GM23338 (cell line): ENCODE data around the gene CLIC3. TPM values are rescaled to one million over a fixed set of nuclear protein-coding genes. Genes with fewer than 3 reads are reported as not detected.

ENCODE experiments used
- ATAC-seq: fragments of 200-7000 bp; cut with Tn5 transposase; 3 replicates; pipeline ENCODE4 v1.9.1; 2020
- DNase-seq: peaks from one replicate; pipeline ENCODE4 v3.0.0-alpha.2; 2015; ENCODE audit warnings: low spot score
- H2AFZ ChIP-seq: fragments of 200-600 bp; sonication (generic); 2 replicates; pipeline ENCODE4 v1.8.0; 2016; ENCODE audit warnings: antibody characterized with exemption, mild to moderate bottlenecking, moderate library complexity
- H3F3A ChIP-seq: fragments of 200-600 bp; sonication (generic); replicated peaks from 2 replicates; pipeline ENCODE4 v1.8.0; 2017; ENCODE audit warnings: antibody characterized with exemption, mixed run types, low read depth
- H3K27ac ChIP-seq: fragments of 200-600 bp; sonication (generic); 2 replicates; pipeline ENCODE4 v1.6.1; 2016; ENCODE audit warnings: low read depth
- H3K27me3 ChIP-seq: fragments of 200-600 bp; sonication (generic); 2 replicates; pipeline ENCODE4 v1.8.0; 2016; ENCODE audit warnings: mild to moderate bottlenecking, mixed run types, moderate library complexity; ENCODE audit not compliant: insufficient read depth
- H3K36me3 ChIP-seq: fragments of 200-600 bp; sonication (generic); 2 replicates; pipeline ENCODE4 v1.8.0; 2016; ENCODE audit warnings: mild to moderate bottlenecking; ENCODE audit not compliant: insufficient read depth
- H3K4me1 ChIP-seq: fragments of 200-600 bp; sonication (generic); 2 replicates; pipeline ENCODE4 v1.8.0; 2016; ENCODE audit warnings: mild to moderate bottlenecking, moderate library complexity; ENCODE audit not compliant: insufficient read depth
- H3K4me2 ChIP-seq: fragments of 200-600 bp; sonication (generic); 2 replicates; pipeline ENCODE4 v1.7.1; 2017; ENCODE audit warnings: mixed run types
- H3K4me3 ChIP-seq: fragments of 200-600 bp; sonication (generic); 2 replicates; pipeline ENCODE4 v1.6.1; 2016; ENCODE audit warnings: mixed run types
- H3K79me2 ChIP-seq: fragments of 200-600 bp; sonication (generic); replicated peaks from 2 replicates; pipeline ENCODE4 v1.8.0; 2017; ENCODE audit warnings: mild to moderate bottlenecking; ENCODE audit not compliant: insufficient read depth
- H3K9me2 ChIP-seq: fragments of 200-600 bp; sonication (generic); 2 replicates; pipeline ENCODE4 v1.8.0; 2017; ENCODE audit not compliant: insufficient read depth
- H4K20me1 ChIP-seq: fragments of 200-600 bp; sonication (generic); replicated peaks from 2 replicates; pipeline ENCODE4 v1.8.0; 2017; ENCODE audit warnings: mild to moderate bottlenecking; ENCODE audit not compliant: insufficient read depth
- H3K27ac Mint-ChIP-seq: 2 replicates; pipeline ENCODE4 v1.8.0; 2020; ENCODE audit warnings: inconsistent platforms, mild to moderate bottlenecking, moderate library complexity, mixed read lengths
- H3K27me3 Mint-ChIP-seq: 3 replicates; pipeline ENCODE4 v1.8.0; 2022; ENCODE audit warnings: low read depth, mild to moderate bottlenecking, moderate library complexity, mixed read lengths, inconsistent platforms; ENCODE audit not compliant: insufficient read depth, poor library complexity
- H3K36me3 Mint-ChIP-seq: 3 replicates; pipeline ENCODE4 v1.8.0; 2021; ENCODE audit warnings: low read depth, mild to moderate bottlenecking, inconsistent platforms, moderate library complexity, mixed read lengths
- H3K4me1 Mint-ChIP-seq: 3 replicates; pipeline ENCODE4 v1.8.0; 2020; ENCODE audit warnings: mild to moderate bottlenecking, inconsistent platforms, mixed read lengths
- H3K4me3 Mint-ChIP-seq: 3 replicates; pipeline ENCODE4 v1.8.0; 2021; ENCODE audit warnings: moderate library complexity, mild to moderate bottlenecking, inconsistent platforms, mixed read lengths
- H3K9me3 Mint-ChIP-seq: 3 replicates; pipeline ENCODE4 v1.8.0; 2020; ENCODE audit warnings: moderate library complexity, mild to moderate bottlenecking, inconsistent platforms, mixed read lengths
- CREB1 ChIP-seq: fragments of 250-450 bp; sonication (Bioruptor Pico); IDR thresholded peaks from 2 replicates; pipeline ENCODE4 v1.5.0; 2020; ENCODE audit warnings: low read depth, mild to moderate bottlenecking, moderate library complexity
- EZH2 ChIP-seq: fragments of 200-600 bp; sonication (generic); IDR thresholded peaks from one replicate; pipeline ENCODE4 v1.8.0; 2017; ENCODE audit warnings: antibody characterized with exemption, mild to moderate bottlenecking, low read depth; ENCODE audit not compliant: unreplicated experiment
- EZH2phosphoT487 ChIP-seq: fragments of 200-600 bp; sonication (generic); IDR thresholded peaks from one replicate; pipeline ENCODE4 v1.8.1; 2018; ENCODE audit warnings: antibody characterized with exemption; ENCODE audit not compliant: unreplicated experiment
- JUNB ChIP-seq: IDR thresholded peaks from one replicate; pipeline ENCODE4 v1.6.1; 2016; ENCODE audit warnings: antibody characterized with exemption; ENCODE audit not compliant: unreplicated experiment
- NANOG ChIP-seq: IDR thresholded peaks from 2 replicates; pipeline ENCODE4 v1.6.1; 2016; ENCODE audit warnings: antibody characterized with exemption, borderline replicate concordance
- POLR2AphosphoS5 ChIP-seq: IDR thresholded peaks from 2 replicates; pipeline ENCODE4 v1.6.1; 2016; ENCODE audit warnings: antibody characterized with exemption, low read depth
- STAT1 ChIP-seq: IDR thresholded peaks from one replicate; pipeline ENCODE4 v1.6.1; 2016; ENCODE audit warnings: antibody characterized with exemption; ENCODE audit not compliant: unreplicated experiment
- ZNF114 ChIP-seq: fragments of 250-450 bp; sonication (Bioruptor Pico); IDR thresholded peaks from 2 replicates; pipeline ENCODE4 v1.5.0; 2020; ENCODE audit warnings: mild to moderate bottlenecking, moderate library complexity
- ZNF331 ChIP-seq: fragments of 250-450 bp; sonication (Bioruptor Pico); IDR thresholded peaks from 2 replicates; pipeline ENCODE4 v1.5.0; 2020; ENCODE audit warnings: low read depth, mild to moderate bottlenecking, moderate library complexity
- polyA plus RNA-seq: library from polyadenylated mRNA; unstranded; fragments of >200 nt; fragmentation: Nextera tagmentation; extraction: Ambion mirVana; gene quantifications from 2 replicates; pipeline ENCODE4 v1.2.1, GENCODE V29; 2016
- total RNA-seq: library from RNA; depleted of rRNA; stranded (reverse); fragments of >200 nt; shearing (Covaris generic); gene quantifications from 2 replicates; pipeline ENCODE4 v1.2.3, GENCODE V29; 2014
- TF ChIP-seq, protein P1 (sequence below): fragments of 250-450 bp; sonication (Bioruptor Pico); IDR thresholded peaks from 2 replicates; pipeline ENCODE4 v1.5.0; 2020; ENCODE audit warnings: mild to moderate bottlenecking, moderate library complexity
- TF ChIP-seq, protein P2 (sequence below): IDR thresholded peaks from 2 replicates; pipeline ENCODE4 v1.6.1; 2016; ENCODE audit warnings: antibody characterized with exemption
- TF ChIP-seq, protein P3 (sequence below): IDR thresholded peaks from one replicate; pipeline ENCODE4 v1.6.1; 2018; ENCODE audit warnings: antibody characterized with exemption; ENCODE audit not compliant: unreplicated experiment
- TF ChIP-seq, protein P4 (sequence below), 2 experiments: fragments of 200-600 bp in 1 of 2; sonication (generic) in 1 of 2; conservative IDR thresholded peaks; 2 replicates each; pipeline versions ENCODE4 v1.5.1 to v1.6.1; 2016 to 2017; ENCODE audit warnings: antibody characterized with exemption in 2 of 2, low read depth in 2 of 2, mild to moderate bottlenecking in 2 of 2, moderate library complexity in 1 of 2

Gene CLIC3
- total and polyA plus RNA-seq, 2 experiments from 2014 or later, result 0.53 to 0.56 TPM

DNA sequence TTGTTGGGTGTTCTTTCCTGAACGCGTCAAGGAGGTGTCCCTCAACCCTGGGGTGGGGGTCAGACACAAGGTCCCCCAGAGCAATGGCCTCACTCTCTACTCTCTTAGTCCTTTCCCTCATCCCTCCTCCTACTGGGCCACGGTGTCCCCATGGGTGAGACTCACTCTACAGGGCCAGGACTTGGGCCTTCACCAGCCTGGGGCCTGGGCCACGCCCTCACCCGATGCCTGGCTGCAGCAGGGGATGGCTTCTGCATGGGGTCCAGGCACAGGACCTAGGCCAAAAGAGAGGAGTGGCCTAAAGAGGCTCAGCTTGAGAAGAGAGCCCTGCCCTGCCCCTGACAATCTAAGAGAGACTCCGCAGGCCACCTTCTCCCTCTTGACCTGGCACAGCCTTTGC lies 38.5 kb downstream of the CLIC3 start (continued):
- TF ChIP-seq NANOG, result no peak

DNA sequence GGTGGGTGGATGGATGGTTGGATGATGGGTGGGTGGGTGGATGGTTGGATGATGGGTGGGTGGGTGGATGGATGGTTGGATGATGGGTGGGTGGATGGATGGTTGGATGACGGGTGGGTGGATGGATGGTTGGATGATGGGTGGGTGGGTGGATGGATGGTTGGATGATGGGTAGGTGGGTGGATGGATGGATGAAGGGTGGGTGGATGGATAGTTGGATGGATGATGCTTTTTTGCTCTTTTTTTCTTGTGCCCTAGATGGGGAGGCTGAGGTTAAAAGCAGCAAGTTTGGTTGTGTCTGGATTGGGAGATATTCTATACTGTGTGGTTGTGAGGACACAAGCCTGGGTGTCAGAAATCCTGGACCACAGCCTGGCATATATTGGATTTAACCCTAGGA lies 38.9 kb downstream of the CLIC3 start:
- no peak overlapping the region for H2AFZ ChIP-seq
- Mint-ChIP-seq H3K4me1 (no peaks in the 10 kb centered on the region; the same call in 2 of the 3 replicates), H3K36me3 (no peaks in the 10 kb centered on the region; the same call in 2 of the 3 replicates), H3K9me3 (peaks cover 4% of the 10 kb centered on the region; the same call in 2 of the 3 replicates), H3K4me3 (no peak overlapping the region), H3K27me3 (peaks cover 6% of the 10 kb centered on the region), H3K27ac (no peak overlapping the region)
- no peaks in the 10 kb centered on the region for H3K4me1 ChIP-seq
- H3K36me3 ChIP-seq, result no peaks in the 10 kb centered on the region
- no peak for TF ChIP-seq STAT1
- TF ChIP-seq, protein P1, sequence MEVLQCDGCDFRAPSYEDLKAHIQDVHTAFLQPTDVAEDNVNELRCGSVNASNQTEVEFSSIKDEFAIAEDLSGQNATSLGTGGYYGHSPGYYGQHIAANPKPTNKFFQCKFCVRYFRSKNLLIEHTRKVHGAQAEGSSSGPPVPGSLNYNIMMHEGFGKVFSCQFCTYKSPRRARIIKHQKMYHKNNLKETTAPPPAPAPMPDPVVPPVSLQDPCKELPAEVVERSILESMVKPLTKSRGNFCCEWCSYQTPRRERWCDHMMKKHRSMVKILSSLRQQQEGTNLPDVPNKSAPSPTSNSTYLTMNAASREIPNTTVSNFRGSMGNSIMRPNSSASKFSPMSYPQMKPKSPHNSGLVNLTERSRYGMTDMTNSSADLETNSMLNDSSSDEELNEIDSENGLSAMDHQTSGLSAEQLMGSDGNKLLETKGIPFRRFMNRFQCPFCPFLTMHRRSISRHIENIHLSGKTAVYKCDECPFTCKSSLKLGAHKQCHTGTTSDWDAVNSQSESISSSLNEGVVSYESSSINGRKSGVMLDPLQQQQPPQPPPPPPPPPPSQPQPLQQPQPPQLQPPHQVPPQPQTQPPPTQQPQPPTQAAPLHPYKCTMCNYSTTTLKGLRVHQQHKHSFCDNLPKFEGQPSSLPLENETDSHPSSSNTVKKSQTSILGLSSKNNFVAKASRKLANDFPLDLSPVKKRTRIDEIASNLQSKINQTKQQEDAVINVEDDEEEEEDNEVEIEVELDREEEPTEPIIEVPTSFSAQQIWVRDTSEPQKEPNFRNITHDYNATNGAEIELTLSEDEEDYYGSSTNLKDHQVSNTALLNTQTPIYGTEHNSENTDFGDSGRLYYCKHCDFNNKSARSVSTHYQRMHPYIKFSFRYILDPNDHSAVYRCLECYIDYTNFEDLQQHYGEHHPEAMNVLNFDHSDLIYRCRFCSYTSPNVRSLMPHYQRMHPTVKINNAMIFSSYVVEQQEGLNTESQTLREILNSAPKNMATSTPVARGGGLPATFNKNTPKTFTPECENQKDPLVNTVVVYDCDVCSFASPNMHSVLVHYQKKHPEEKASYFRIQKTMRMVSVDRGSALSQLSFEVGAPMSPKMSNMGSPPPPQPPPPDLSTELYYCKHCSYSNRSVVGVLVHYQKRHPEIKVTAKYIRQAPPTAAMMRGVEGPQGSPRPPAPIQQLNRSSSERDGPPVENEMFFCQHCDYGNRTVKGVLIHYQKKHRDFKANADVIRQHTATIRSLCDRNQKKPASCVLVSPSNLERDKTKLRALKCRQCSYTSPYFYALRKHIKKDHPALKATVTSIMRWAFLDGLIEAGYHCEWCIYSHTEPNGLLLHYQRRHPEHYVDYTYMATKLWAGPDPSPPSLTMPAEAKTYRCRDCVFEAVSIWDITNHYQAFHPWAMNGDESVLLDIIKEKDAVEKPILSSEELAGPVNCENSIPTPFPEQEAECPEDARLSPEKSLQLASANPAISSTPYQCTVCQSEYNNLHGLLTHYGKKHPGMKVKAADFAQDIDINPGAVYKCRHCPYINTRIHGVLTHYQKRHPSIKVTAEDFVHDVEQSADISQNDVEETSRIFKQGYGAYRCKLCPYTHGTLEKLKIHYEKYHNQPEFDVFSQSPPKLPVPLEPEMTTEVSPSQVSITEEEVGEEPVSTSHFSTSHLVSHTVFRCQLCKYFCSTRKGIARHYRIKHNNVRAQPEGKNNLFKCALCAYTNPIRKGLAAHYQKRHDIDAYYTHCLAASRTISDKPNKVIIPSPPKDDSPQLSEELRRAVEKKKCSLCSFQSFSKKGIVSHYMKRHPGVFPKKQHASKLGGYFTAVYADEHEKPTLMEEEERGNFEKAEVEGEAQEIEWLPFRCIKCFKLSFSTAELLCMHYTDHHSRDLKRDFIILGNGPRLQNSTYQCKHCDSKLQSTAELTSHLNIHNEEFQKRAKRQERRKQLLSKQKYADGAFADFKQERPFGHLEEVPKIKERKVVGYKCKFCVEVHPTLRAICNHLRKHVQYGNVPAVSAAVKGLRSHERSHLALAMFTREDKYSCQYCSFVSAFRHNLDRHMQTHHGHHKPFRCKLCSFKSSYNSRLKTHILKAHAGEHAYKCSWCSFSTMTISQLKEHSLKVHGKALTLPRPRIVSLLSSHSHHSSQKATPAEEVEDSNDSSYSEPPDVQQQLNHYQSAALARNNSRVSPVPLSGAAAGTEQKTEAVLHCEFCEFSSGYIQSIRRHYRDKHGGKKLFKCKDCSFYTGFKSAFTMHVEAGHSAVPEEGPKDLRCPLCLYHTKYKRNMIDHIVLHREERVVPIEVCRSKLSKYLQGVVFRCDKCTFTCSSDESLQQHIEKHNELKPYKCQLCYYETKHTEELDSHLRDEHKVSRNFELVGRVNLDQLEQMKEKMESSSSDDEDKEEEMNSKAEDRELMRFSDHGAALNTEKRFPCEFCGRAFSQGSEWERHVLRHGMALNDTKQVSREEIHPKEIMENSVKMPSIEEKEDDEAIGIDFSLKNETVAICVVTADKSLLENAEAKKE (CRISPR knock-in tag), result no peak
- no peak for TF ChIP-seq EZH2phosphoT487
- no peak for TF ChIP-seq POLR2AphosphoS5
- TF ChIP-seq ZNF331 (CRISPR knock-in tag), result no peak
- no peak for TF ChIP-seq CREB1 (CRISPR knock-in tag)
- TF ChIP-seq, protein P2, sequence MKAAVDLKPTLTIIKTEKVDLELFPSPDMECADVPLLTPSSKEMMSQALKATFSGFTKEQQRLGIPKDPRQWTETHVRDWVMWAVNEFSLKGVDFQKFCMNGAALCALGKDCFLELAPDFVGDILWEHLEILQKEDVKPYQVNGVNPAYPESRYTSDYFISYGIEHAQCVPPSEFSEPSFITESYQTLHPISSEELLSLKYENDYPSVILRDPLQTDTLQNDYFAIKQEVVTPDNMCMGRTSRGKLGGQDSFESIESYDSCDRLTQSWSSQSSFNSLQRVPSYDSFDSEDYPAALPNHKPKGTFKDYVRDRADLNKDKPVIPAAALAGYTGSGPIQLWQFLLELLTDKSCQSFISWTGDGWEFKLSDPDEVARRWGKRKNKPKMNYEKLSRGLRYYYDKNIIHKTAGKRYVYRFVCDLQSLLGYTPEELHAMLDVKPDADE, result no peak
- no peak for TF ChIP-seq NANOG
- no peak for TF ChIP-seq EZH2
- TF ChIP-seq, protein P3, sequence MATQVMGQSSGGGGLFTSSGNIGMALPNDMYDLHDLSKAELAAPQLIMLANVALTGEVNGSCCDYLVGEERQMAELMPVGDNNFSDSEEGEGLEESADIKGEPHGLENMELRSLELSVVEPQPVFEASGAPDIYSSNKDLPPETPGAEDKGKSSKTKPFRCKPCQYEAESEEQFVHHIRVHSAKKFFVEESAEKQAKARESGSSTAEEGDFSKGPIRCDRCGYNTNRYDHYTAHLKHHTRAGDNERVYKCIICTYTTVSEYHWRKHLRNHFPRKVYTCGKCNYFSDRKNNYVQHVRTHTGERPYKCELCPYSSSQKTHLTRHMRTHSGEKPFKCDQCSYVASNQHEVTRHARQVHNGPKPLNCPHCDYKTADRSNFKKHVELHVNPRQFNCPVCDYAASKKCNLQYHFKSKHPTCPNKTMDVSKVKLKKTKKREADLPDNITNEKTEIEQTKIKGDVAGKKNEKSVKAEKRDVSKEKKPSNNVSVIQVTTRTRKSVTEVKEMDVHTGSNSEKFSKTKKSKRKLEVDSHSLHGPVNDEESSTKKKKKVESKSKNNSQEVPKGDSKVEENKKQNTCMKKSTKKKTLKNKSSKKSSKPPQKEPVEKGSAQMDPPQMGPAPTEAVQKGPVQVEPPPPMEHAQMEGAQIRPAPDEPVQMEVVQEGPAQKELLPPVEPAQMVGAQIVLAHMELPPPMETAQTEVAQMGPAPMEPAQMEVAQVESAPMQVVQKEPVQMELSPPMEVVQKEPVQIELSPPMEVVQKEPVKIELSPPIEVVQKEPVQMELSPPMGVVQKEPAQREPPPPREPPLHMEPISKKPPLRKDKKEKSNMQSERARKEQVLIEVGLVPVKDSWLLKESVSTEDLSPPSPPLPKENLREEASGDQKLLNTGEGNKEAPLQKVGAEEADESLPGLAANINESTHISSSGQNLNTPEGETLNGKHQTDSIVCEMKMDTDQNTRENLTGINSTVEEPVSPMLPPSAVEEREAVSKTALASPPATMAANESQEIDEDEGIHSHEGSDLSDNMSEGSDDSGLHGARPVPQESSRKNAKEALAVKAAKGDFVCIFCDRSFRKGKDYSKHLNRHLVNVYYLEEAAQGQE, result no peak
- TF ChIP-seq ZNF114, result no peak
- no peak for TF ChIP-seq JUNB
- TF ChIP-seq, protein P4, sequence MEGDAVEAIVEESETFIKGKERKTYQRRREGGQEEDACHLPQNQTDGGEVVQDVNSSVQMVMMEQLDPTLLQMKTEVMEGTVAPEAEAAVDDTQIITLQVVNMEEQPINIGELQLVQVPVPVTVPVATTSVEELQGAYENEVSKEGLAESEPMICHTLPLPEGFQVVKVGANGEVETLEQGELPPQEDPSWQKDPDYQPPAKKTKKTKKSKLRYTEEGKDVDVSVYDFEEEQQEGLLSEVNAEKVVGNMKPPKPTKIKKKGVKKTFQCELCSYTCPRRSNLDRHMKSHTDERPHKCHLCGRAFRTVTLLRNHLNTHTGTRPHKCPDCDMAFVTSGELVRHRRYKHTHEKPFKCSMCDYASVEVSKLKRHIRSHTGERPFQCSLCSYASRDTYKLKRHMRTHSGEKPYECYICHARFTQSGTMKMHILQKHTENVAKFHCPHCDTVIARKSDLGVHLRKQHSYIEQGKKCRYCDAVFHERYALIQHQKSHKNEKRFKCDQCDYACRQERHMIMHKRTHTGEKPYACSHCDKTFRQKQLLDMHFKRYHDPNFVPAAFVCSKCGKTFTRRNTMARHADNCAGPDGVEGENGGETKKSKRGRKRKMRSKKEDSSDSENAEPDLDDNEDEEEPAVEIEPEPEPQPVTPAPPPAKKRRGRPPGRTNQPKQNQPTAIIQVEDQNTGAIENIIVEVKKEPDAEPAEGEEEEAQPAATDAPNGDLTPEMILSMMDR (conservative IDR thresholded peaks at IDR 0.05; ENCODE audit: low read depth in 2 of 2), result no peak
- DNase-seq (no peak), ATAC-seq (no peak)
- H3K4me3 ChIP-seq, result no peak overlapping the region
- no peaks in the 10 kb centered on the region for H3F3A ChIP-seq
- H3K27ac ChIP-seq, result no peak overlapping the region
- H3K79me2 ChIP-seq, result no peaks in the 10 kb centered on the region
- H4K20me1 ChIP-seq, result no peaks in the 10 kb centered on the region
- no peak overlapping the region for H3K4me2 ChIP-seq
- no peaks in the 10 kb centered on the region for H3K27me3 ChIP-seq
- H3K9me2 ChIP-seq, result 0 out of 2 replicates have a peak, but pooled peaks cover 6% of the 10 kb centered on the region
